ENCODE data around the gene RANBP3. TPM values are rescaled to one million over a fixed set of nuclear protein-coding genes. Genes with fewer than 3 reads are reported as not detected.
A peak's percentile ranks its signal among the peaks of the same experiment; 100 is the strongest.
"Not testable (repeated sequence)": the region's sequence is repeated elsewhere in the genome, so short reads cannot be mapped to it uniquely, and the experiment has no call there.

RANBP3 gene
- total and polyA plus RNA-seq, 4 donors: 42.0 to 88.6 (median 63.0) TPM

- WGBS (ENCODE audit: insufficient coverage): 71% methylated on average over 5 of the region's 6 CpGs
Measured at GRCh38 chr19:5961641-5961968, 16.3 kb downstream of the RANBP3 start.

GRCh38 chr19:5960005-5961001, 17.6 kb downstream of the RANBP3 start:
- DNase-seq (ENCODE audit: low read depth in 4 of 6, low spot score in 6 of 6): peak in 2 of 6 donors; percentile 64 to 69

More at GRCh38 chr19:5961641-5961968, 16.3 kb downstream of the RANBP3 start:
- Histone ChIP-seq H3K4me1 (ENCODE audit: control insufficient read depth, insufficient read depth, low read length) (peaks cover 59% of the 10 kb centered on the region), H3K36me3 (ENCODE audit: control insufficient read depth, insufficient read depth, low read length) (peaks cover 33% of the 10 kb centered on the region), H3K27ac (ENCODE audit: low read depth, low read length) (peak overlapping the region; percentile 61)
- not testable (repeated sequence) for H3K4me3 ChIP-seq (ENCODE audit: low read depth, low read length); DNase-seq (ENCODE audit: low read depth in 4 of 6, low spot score in 6 of 6); H3K27me3 ChIP-seq (ENCODE audit: control insufficient read depth, insufficient read depth, low read length); H3K9me3 ChIP-seq (ENCODE audit: control insufficient read depth, insufficient read depth, low read length)

GRCh38 chr19:5959260-5960004, 18.5 kb downstream of the RANBP3 start:
- peak overlapping the region; percentile 75 for H3K27ac ChIP-seq (ENCODE audit: low read depth, low read length)
- peaks cover 69% of the 10 kb centered on the region for H3K4me1 ChIP-seq (ENCODE audit: control insufficient read depth, insufficient read depth, low read length)
- H3K4me3 ChIP-seq (ENCODE audit: low read depth, low read length): no peak overlapping the region
- WGBS (ENCODE audit: insufficient coverage): 77% methylated on average over 12 of the region's 14 CpGs
- DNase-seq (ENCODE audit: low read depth in 4 of 6, low spot score in 6 of 6): no peak
- H3K9me3 ChIP-seq (ENCODE audit: control insufficient read depth, insufficient read depth, low read length): no peaks in the 10 kb centered on the region
- no peaks in the 10 kb centered on the region for H3K27me3 ChIP-seq (ENCODE audit: control insufficient read depth, insufficient read depth, low read length)
- peaks cover 28% of the 10 kb centered on the region for H3K36me3 ChIP-seq (ENCODE audit: control insufficient read depth, insufficient read depth, low read length)

More at GRCh38 chr19:5960005-5961001, 17.6 kb downstream of the RANBP3 start:
- WGBS (ENCODE audit: insufficient coverage): 49% methylated on average over 15 of the region's 18 CpGs
- Histone ChIP-seq H3K27me3 (ENCODE audit: control insufficient read depth, insufficient read depth, low read length) (no peaks in the 10 kb centered on the region), H3K27ac (ENCODE audit: low read depth, low read length) (peak overlapping the region; percentile 75), H3K36me3 (ENCODE audit: control insufficient read depth, insufficient read depth, low read length) (peaks cover 30% of the 10 kb centered on the region), H3K4me3 (ENCODE audit: low read depth, low read length) (no peak overlapping the region), H3K4me1 (ENCODE audit: control insufficient read depth, insufficient read depth, low read length) (peaks cover 60% of the 10 kb centered on the region), H3K9me3 (ENCODE audit: control insufficient read depth, insufficient read depth, low read length) (no peaks in the 10 kb centered on the region)

DNA sequence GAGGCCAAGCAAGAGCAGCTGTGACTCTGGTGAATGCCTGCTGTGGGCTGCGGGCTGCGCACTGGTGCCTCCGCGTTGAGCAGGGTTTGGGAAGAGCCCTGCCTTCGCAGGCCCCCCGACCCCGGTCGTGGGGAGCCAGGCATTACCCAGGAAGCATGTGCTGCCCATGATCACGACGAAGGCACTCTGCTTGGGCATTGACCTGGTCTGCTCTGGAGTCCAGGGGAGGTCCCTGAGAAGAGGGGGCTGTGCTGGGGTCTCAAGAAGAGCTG, 19.2 kb downstream of the RANBP3 start:
- Histone ChIP-seq H3K27me3 (ENCODE audit: control insufficient read depth, insufficient read depth, low read length) (no peaks in the 10 kb centered on the region), H3K9me3 (ENCODE audit: control insufficient read depth, insufficient read depth, low read length) (no peaks in the 10 kb centered on the region), H3K4me3 (ENCODE audit: low read depth, low read length) (no peak overlapping the region), H3K36me3 (ENCODE audit: control insufficient read depth, insufficient read depth, low read length) (peaks cover 24% of the 10 kb centered on the region), H3K27ac (ENCODE audit: low read depth, low read length) (no peak overlapping the region), H3K4me1 (ENCODE audit: control insufficient read depth, insufficient read depth, low read length) (peaks cover 75% of the 10 kb centered on the region)
- DNase-seq (ENCODE audit: low read depth in 4 of 6, low spot score in 6 of 6): no peak
- 82% methylated on average over 10 of the region's 10 CpGs for WGBS (ENCODE audit: insufficient coverage)

DNA sequence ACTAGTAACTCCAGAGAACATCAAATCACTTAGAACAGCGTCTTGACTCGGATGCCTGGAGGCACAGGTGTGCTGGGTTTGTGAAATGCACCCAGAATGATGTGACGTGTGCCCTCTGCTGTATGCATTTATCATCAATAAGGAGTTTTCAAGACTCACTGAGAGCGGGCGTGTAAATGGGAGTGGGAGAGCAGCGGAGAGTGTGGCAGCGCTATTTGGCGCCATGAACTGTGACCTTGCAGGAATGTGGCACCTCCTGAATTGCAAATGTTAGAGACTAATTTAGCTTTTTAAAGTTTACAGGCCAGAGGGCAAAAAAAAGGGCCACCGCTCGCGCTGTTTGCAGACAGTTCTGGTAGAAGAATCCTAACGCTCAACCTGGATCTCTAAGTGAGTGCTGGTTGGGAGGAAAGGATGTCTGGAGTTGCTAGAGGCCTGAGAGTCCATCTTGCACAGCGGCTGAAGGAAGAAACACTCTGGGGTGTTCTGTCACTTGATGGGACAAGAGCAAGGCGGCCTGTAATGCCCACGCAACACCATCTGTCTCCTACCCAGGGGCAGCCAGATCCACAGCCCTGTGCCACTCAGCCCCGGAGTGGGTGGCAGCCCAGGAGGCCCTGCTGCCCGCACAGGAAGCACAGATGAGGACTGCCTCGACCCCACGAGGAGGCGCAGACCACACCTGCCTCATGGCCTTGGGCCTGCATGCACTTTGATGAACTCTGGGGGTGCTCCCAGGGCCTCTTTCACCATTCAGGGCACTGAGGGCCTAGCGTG, 19.7 kb downstream of the RANBP3 start:
- Histone ChIP-seq H3K27ac (ENCODE audit: low read depth, low read length) (no peak overlapping the region), H3K27me3 (ENCODE audit: control insufficient read depth, insufficient read depth, low read length) (no peaks in the 10 kb centered on the region), H3K4me3 (ENCODE audit: low read depth, low read length) (no peak overlapping the region), H3K9me3 (ENCODE audit: control insufficient read depth, insufficient read depth, low read length) (no peaks in the 10 kb centered on the region), H3K4me1 (ENCODE audit: control insufficient read depth, insufficient read depth, low read length) (peaks cover 77% of the 10 kb centered on the region), H3K36me3 (ENCODE audit: control insufficient read depth, insufficient read depth, low read length) (peaks cover 23% of the 10 kb centered on the region)
- no peak for DNase-seq (ENCODE audit: low read depth in 4 of 6, low spot score in 6 of 6)
- 78% methylated on average over 19 of the region's 21 CpGs for WGBS (ENCODE audit: insufficient coverage)

- Histone ChIP-seq H3K9me3 (ENCODE audit: control insufficient read depth, insufficient read depth, low read length) (no peaks in the 10 kb centered on the region), H3K4me3 (ENCODE audit: low read depth, low read length) (no peak overlapping the region), H3K4me1 (ENCODE audit: control insufficient read depth, insufficient read depth, low read length) (peaks cover 78% of the 10 kb centered on the region), H3K36me3 (ENCODE audit: control insufficient read depth, insufficient read depth, low read length) (peaks cover 23% of the 10 kb centered on the region), H3K27me3 (ENCODE audit: control insufficient read depth, insufficient read depth, low read length) (no peaks in the 10 kb centered on the region), H3K27ac (ENCODE audit: low read depth, low read length) (no peak overlapping the region)
- 69% methylated on average over 4 of the region's 10 CpGs for WGBS (ENCODE audit: insufficient coverage)
- no peak for DNase-seq (ENCODE audit: low read depth in 4 of 6, low spot score in 6 of 6)
Measured at GRCh38 chr19:5957170-5957569, 20.8 kb downstream of the RANBP3 start.

- Histone ChIP-seq H3K27me3 (ENCODE audit: control insufficient read depth, insufficient read depth, low read length) (no peaks in the 10 kb centered on the region), H3K4me1 (ENCODE audit: control insufficient read depth, insufficient read depth, low read length) (peaks cover 78% of the 10 kb centered on the region), H3K9me3 (ENCODE audit: control insufficient read depth, insufficient read depth, low read length) (no peaks in the 10 kb centered on the region), H3K27ac (ENCODE audit: low read depth, low read length) (no peak overlapping the region), H3K4me3 (ENCODE audit: low read depth, low read length) (no peak overlapping the region), H3K36me3 (ENCODE audit: control insufficient read depth, insufficient read depth, low read length) (peaks cover 23% of the 10 kb centered on the region)
- DNase-seq (ENCODE audit: low read depth in 4 of 6, low spot score in 6 of 6): no peak
- WGBS (ENCODE audit: insufficient coverage): 97% methylated on average over 7 of the region's 12 CpGs
Measured at GRCh38 chr19:5956728-5957127, 21.2 kb downstream of the RANBP3 start.

GRCh38 chr19:5956323-5956722, 21.6 kb downstream of the RANBP3 start:
- 80% methylated on average over 2 of the region's 3 CpGs for WGBS (ENCODE audit: insufficient coverage)
- no peaks in the 10 kb centered on the region for H3K9me3 ChIP-seq (ENCODE audit: control insufficient read depth, insufficient read depth, low read length)
- H3K4me1 ChIP-seq (ENCODE audit: control insufficient read depth, insufficient read depth, low read length): peaks cover 78% of the 10 kb centered on the region
- DNase-seq (ENCODE audit: low read depth in 4 of 6, low spot score in 6 of 6): no peak
- no peak overlapping the region for H3K27ac ChIP-seq (ENCODE audit: low read depth, low read length)
- H3K4me3 ChIP-seq (ENCODE audit: low read depth, low read length): no peak overlapping the region
- no peaks in the 10 kb centered on the region for H3K27me3 ChIP-seq (ENCODE audit: control insufficient read depth, insufficient read depth, low read length)
- H3K36me3 ChIP-seq (ENCODE audit: control insufficient read depth, insufficient read depth, low read length): peaks cover 24% of the 10 kb centered on the region

- Histone ChIP-seq H3K27ac (ENCODE audit: low read depth, low read length) (no peak overlapping the region), H3K27me3 (ENCODE audit: control insufficient read depth, insufficient read depth, low read length) (no peaks in the 10 kb centered on the region), H3K9me3 (ENCODE audit: control insufficient read depth, insufficient read depth, low read length) (no peaks in the 10 kb centered on the region), H3K4me1 (ENCODE audit: control insufficient read depth, insufficient read depth, low read length) (peaks cover 74% of the 10 kb centered on the region), H3K36me3 (ENCODE audit: control insufficient read depth, insufficient read depth, low read length) (peaks cover 24% of the 10 kb centered on the region), H3K4me3 (ENCODE audit: low read depth, low read length) (no peak overlapping the region)
- 58% methylated on average over 2 of the region's 3 CpGs for WGBS (ENCODE audit: insufficient coverage)
- DNase-seq (ENCODE audit: low read depth in 4 of 6, low spot score in 6 of 6): no peak
Measured at GRCh38 chr19:5955636-5955935, 22.4 kb downstream of the RANBP3 start.
